ENCODE measurements around the gene SESN3. TPM values are rescaled to one million over a fixed set of nuclear protein-coding genes. Genes with fewer than 3 reads are reported as not detected.

Gene SESN3
- total RNA-seq, 2 donors from 2014 or later: 9.9 to 13.3 TPM

GRCh38 chr11:95145430-95146060 lies 85.5 kb downstream of the SESN3 start:
- no peaks in the 10 kb centered on the region for H3K27me3 ChIP-seq
- no peaks in the 10 kb centered on the region for H3K9me3 ChIP-seq
- no peak overlapping the region for H3K4me3 ChIP-seq
- no peak for TF ChIP-seq CTCF (IDR thresholded peaks at IDR 0.05)
- H3K4me1 ChIP-seq: peaks cover 0 to 21% of the 10 kb centered on the region in 2 donors
- H3K36me3 ChIP-seq: no peaks in the 10 kb centered on the region
- no peak overlapping the region for H3K27ac ChIP-seq
- no peak for DNase-seq (ENCODE audit: low spot score)

GRCh38 chr11:95144313-95145235 lies 86.4 kb downstream of the SESN3 start:
- no peaks in the 10 kb centered on the region for H3K36me3 ChIP-seq
- peaks cover 0 to 14% of the 10 kb centered on the region in 2 donors for H3K4me1 ChIP-seq
- no peak overlapping the region for H3K4me3 ChIP-seq
- H3K9me3 ChIP-seq: no peaks in the 10 kb centered on the region
- H3K27me3 ChIP-seq: no peaks in the 10 kb centered on the region
- TF ChIP-seq CTCF (IDR thresholded peaks at IDR 0.05): no peak
- no peak overlapping the region for H3K27ac ChIP-seq
- no peak for DNase-seq (ENCODE audit: low spot score)

- Histone ChIP-seq H3K36me3 (no peaks in the 10 kb centered on the region), H3K4me1 (peaks cover 0 to 12% of the 10 kb centered on the region in 2 donors), H3K27ac (no peak overlapping the region), H3K9me3 (no peaks in the 10 kb centered on the region), H3K27me3 (no peaks in the 10 kb centered on the region), H3K4me3 (no peak overlapping the region)
- no peak for DNase-seq (ENCODE audit: low spot score)
- no peak for TF ChIP-seq CTCF (IDR thresholded peaks at IDR 0.05)
Observed at GRCh38 chr11:95143106-95143681, 87.8 kb downstream of the SESN3 start.

GRCh38 chr11:95142431-95142830 lies 88.6 kb downstream of the SESN3 start:
- H3K4me1 ChIP-seq: peaks cover 0 to 5% of the 10 kb centered on the region in 2 donors
- H3K36me3 ChIP-seq: no peaks in the 10 kb centered on the region
- H3K4me3 ChIP-seq: no peak overlapping the region
- no peak for DNase-seq (ENCODE audit: low spot score)
- TF ChIP-seq CTCF (IDR thresholded peaks at IDR 0.05): no peak
- no peaks in the 10 kb centered on the region for H3K27me3 ChIP-seq
- H3K27ac ChIP-seq: no peak overlapping the region
- H3K9me3 ChIP-seq: no peaks in the 10 kb centered on the region

GRCh38 chr11:95140397-95141033 lies 90.5 kb downstream of the SESN3 start:
- no peak for DNase-seq (ENCODE audit: low spot score)
- Histone ChIP-seq H3K4me1 (no peaks in the 10 kb centered on the region), H3K36me3 (no peaks in the 10 kb centered on the region), H3K4me3 (no peak overlapping the region), H3K27ac (no peak overlapping the region), H3K27me3 (no peaks in the 10 kb centered on the region), H3K9me3 (no peaks in the 10 kb centered on the region)
- no peak for TF ChIP-seq CTCF (IDR thresholded peaks at IDR 0.05)
